ENCODE data around the gene C11orf91.
"Not testable (repeated sequence)": the region's sequence is repeated elsewhere in the genome, so short reads cannot be mapped to it uniquely, and the experiment has no call there.

C11orf91 gene, protein sequence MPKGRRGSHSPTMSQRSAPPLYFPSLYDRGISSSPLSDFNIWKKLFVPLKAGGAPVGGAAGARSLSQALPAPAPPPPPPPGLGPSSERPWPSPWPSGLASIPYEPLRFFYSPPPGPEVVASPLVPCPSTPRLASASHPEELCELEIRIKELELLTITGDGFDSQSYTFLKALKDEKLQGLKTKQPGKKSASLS

DNA sequence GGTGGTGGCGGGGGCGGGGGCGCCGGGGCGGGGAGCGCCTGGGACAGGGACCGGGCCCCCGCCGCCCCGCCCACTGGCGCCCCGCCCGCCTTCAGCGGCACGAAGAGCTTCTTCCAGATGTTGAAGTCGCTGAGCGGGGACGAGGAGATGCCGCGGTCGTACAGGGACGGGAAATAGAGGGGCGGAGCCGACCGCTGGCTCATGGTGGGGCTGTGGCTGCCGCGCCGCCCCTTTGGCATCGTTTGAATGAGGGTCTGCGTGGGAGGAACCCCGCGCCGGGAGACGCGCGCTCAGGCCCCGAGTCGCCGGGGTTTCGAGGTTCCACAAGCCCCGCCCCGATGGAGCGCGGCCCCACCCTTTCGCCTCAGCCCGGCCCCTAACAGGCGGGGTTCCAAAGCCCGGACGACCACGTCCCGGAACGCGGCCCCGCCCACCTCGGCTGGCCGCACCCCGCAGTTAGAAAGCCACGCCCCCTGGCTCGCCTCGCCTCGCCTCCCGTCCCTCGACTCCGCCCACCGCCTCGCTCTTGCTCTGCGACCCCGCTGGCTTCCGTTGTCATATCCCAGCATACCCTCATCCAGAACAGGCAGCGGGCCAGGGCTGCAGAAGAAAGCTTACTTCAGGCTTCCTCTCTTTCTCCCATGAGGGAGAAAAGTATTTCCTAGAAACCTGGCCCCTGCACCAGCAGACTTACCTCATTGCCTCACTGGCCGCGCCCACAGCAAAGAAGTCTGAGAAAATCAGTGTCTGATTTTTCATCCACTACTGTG is at the start of gene C11orf91:
Gene C11orf91, minus strand, starts transcription at position 325 of the 770 bp plus-strand sequence. Its CDS starts 86 bp downstream, at position 239.
- peak; percentile 85 for DNase-seq

DNA sequence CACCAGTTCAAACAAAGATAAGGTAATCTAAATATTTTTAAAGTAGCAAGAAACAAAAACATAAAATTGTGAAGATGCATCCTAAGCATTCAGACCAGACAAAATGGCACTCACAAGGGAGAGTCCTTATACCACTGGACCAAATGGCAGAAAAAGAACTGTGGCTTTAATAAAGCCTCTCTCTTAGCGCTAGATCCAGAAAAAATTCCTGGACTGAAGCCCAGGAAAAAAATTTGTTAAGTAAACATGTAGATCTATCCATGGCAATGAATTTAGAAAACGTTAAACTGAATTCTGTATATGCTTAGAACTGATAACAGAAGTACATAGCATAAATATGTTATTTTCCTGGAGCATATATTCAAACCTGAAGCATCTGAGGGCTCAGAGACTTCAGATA is 47.4 kb upstream of the C11orf91 start:
- no peak for DNase-seq

DNA sequence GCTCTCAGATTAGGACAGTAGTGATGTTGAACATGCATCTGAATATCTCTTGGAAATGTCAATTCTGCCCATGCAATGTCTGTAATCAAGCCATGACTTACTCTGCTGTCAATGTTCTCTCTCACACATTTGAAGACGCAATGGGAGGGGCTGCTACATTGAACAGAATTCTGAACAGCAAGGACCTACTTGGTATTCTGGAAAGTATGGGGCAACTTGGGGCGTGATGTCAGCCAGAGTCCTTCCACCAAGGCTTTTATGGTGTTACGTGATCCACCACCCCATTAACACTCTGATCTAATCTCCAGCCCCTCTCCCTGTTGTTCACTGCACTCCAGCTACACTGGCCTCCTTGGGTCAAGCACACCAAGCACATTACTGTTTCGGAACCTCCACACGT is 42.7 kb upstream of the C11orf91 start:
- no peak for DNase-seq

DNA sequence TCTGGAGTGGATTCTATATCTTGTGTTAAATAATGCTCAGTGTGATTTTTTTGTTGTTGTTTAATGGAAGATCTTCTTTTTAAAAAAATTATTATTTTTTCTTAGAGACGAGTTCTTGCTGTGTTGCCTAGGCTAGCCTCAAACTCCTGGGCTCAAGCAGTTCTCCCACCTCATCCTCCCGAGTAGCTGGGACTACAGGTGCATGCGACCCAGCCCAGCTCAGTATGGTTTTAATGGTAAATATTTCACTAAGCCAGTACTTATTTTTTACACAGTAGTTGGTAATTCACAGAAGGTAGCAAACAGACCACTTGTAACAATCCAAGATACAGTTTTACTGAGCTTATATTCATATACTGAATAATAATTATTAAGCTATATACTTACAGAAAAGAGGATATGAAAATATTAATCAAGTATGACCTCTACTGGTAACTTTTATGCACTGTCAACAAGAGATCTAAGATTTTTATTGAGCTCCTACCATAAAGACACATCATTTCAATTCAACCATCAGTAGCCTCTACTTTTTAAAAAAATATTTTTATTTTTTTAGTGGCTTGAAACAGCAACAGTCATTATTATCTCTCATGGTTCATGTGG is 41.7 kb upstream of the C11orf91 start:
- no peak for DNase-seq

DNA sequence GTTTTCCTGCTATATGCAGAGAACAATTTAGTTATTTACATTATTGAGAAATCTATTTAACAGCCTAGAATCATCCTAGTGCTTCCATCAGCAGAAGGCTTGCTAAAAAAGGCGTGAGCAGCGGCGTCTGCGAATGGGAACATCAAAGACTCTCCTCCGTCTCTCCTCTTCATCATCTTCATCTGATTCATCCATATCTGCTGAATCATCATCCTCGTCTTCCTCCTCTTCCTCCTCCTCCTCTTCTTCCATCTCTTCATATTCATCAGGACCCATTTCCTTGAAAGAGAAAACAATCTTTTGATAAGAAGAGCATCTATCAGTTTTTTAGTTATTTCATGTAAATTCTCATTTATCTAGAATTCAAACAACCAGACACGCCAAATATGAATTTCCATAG is 41.2 kb upstream of the C11orf91 start:
- DNase-seq: no peak

DNA sequence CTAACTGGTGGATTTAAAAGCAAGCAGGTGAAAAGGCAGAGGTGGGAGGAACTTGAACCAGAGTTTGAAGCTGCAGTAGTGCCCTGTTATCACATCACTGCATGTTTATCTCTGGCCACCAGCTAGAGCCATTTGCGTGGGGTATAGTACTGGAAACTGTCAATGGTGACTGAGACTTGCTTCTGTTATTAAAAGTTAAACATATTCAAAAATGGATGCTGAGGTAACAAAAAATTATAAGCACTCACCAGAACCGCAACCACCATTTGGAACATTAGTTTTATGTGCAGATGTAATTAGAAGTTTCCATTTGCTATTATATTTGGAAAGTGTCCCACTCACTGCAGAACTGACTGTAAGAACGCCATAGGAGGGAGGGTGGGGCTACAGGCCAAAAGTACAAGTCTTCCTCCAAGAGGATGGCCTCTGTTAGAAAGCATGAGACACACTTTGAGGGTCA is 36.8 kb upstream of the C11orf91 start:
- no peak for DNase-seq

DNA sequence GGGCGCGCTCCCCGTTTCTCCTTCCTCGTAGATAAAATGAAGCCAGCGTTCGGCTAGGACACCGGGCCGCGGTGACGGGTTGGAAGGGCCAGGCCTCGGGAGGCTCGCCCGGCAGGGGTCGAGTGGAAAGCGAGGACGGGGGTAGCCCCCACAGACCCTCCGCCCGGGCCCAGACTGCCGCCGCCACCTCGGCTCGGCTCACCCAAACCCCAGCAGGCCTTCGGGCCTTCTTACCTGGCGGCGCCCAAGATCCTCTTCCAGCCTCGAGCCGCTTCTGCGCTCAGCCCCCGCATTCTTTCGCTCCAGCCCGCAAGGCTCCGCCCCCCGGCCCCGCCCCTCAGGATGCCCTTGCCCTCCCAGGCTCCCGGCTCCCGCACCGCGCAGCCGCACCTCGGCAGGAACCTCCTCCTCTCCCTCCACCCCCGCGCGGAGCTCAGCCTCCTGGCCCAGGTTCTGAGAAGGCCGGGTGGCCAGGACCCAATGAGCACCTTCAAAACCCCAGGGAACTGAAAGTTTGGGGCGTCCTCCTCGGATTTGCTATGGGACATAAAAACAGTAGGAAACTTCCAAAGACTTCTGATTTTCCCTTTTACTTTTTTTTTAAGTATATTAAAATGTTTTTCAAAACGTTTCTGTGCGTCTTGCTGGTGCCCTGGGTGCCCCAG is 35.7 kb upstream of the C11orf91 start, which contains the start of gene CD59:
Gene CD59, minus strand, starts transcription at position 276 of the 665 bp plus-strand sequence. CDS start 13,978 bp downstream, outside the sequence.
- DNase-seq: peak; percentile 93

DNA sequence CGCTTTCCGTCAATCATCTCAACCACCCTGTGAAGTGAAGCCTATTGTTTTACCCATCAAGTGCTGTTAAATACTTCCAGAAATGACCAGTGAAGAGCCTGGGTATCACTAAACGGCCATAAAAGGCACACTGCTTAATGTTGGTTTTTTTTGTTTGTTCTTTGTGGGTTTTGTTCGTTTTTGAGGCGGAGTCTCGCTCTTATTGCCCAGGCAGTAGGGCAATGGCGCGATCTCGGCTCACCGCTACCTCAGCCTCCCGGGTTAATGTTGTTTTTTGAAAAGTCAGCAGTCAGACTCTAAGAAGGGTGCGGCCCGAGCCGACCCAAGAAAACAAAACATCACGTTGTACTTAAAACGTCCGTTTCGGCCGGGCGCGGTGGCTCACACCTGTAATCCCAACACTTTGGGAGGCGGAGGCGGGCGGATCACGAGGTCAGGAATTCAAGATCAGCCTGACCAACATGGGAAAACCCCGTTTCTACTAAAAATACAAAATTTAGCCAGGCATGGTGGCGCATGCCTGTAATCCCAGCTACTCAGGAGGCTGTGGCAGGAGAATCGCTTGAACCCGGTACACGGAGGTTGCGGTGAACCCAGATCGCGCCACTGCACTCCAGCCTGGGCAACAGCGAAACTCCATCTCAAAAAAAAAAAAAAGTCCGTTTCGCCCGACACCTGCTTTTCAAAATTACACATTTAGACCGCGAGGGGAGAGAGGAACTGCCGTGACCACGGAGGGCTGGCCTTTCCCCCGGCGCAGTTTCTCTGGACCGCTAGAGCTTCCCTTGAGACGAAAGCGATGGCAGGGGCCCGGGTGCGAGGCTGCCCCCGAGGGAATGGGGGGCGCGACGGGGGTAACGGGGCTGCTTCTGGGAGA is 34.9 kb upstream of the C11orf91 start:
- DNase-seq: no peak

DNA sequence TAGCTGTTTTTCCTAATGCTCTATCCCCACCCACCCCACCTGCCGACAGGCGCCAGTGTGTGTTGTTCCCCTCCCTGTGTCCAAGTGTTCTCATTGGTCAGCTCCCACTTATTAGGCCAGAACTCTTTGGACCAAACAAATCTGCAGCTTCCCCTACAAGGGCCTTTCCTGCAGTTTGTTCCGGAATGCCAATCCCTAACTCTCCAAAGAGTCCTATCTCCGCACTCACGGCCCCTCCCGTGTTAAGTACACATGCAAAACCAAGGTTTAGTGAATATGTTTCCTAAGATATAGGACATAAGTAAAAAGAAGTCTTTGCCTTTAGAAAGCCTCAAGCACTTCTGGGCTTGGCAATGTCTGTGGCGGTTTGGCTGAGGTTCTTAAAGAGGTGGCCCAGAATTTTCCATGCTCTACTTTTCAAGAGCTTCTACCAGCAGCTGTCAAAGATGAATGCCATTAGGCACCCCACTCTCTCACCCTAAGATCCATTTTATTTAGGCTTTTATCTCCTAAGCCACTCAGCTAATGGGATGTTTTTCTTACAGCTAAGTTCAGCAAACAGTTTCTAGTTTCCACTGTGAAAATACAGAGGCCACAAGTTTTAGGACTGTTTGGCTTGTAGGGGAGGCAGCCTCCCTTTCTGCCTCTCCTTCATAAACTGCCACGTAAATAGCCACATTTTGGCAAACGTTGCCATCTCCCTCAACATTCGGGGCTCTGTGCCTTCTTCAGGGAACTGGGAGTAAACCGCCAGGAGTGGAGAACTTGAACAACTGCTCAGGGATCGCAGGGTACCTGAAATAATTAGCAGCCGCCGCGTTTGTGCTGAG is 34.0 kb upstream of the C11orf91 start:
- no peak for DNase-seq

DNA sequence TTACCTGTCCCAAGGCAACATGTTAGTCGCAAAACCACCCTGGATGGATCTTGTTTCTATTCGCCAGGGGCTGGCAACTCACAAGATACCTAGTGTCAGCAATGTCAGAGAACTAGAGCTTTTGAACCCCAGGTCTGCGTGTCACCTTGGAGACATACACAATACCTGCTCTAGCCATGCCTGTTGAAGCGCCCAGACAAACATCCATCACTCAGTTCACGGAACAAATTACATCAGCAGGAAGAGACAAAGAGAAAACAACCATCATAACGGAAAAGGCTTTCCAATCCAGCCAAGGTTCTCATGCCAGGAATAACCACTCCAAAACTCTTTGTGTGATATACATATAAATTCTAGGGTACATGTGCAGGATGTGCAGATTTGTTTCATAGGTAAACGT is 33.4 kb upstream of the C11orf91 start:
- no peak for DNase-seq

DNA sequence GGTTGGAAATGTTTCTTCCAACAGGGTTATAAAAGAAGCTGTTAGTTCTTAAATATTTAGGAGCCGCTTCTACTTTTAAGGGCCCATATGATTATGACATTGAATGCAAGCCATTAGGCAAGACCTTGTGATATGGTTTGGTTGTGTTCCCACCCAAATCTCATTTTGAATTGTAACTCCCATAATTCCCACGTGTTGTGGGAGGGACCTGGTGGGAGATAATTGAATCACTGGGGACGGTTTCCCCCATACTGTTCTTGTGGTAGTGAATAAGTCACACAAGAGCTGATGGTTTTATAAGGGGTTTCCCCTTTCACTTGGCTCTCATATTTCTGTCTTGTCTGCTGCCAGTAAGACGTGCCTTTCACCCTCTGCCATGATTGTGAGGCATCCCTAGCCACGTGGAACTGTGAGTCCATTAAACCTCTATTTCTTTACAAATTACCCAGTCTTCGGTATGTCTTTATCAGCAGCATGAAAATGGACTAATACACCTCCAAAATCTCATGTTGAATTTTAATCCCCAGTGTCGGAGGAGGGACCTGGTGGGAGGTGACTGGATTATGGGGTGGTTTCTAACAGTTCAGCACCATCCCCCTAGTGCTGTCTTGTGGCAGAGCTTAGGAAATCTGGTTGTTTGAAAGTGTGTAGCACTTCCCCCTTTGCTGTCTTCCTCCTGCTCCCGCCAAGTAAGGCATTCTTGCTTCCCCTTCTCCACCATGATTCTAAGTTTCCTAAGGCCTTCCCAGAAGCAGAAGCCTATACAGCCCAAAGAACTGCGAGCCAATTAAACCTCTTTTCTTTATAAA is 31.3 kb upstream of the C11orf91 start:
- no peak for DNase-seq

DNA sequence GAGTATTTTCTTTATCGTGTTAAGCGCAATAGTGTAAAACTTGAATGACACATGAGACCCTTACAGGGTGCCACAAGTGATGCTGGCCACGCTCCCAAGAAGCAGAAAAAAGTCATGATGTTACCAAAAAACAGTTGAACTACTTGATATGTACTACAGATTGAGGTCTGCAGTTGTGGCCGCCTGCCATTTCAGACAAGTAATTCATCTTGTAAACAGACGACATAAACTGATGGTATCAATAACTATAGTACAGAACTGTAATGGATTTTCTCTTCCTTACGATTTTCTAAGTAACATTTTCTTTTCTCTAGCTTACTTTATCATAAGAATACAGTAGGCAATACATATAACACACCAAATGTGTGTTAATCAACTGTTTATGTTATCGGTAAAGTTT is 30.1 kb upstream of the C11orf91 start:
- DNase-seq: no peak

DNA sequence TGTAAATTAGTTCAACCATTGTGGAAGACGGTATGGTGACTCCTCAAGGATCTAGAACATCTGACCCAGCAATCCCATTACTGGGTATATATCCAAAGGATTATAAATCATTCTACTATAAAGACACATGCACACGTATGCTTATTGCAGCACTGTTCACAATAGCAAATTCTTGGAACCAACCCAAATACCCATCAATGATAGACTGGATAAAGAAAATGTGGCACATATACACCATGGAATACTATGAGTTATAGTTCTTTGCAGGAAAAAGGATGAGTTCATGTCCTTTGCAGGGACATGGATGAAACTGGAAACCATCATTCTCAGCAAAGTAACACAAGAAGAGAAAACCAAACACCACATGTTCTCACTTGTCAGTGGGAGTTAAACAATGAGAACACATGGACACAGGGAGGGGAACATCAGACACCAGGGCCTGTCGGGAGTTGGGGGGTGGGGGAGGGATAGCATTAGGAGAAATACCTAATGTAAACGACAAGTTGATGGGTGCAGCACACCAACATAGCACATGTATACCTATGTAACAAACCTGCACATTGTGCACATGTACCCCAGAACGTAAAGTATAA is 28.5 kb upstream of the C11orf91 start:
- DNase-seq: not testable (repeated sequence)

DNA sequence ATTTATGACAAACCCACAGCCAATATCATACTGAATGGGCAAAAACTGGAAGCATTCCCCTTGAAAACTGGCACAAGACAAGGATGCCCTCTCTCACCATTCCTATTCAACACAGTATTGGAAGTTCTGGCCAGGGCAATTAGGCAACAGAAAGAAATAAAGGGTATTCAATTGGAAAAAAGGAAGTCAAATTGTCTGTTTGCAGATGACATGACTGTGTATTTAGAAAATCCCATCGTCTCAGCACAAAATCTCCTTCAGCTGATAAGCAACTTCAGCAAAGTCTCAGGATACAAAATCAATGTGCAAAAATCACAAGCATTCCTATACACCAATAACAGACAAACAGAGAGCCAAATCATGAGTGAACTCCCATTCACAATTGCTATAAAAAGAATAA is 26.9 kb upstream of the C11orf91 start:
- DNase-seq: not testable (repeated sequence)

DNA sequence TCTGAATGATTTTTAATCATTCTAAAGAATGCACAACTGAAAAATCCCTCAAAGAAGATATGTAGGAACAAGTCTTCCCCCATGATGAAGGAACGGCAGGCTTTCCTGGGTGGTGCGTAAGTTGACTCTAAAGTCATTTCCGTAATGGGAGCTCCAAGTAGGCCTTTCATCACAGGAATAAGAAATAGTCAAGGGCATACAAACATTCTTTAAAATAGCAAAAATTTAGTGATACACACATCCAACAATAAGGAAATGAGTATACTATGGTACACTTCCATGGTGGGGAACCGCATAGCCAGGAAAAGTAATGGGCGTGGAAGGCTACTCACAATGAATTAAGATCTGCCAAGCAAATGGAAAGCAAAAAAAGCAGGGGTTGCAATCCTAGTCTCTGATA is 24.9 kb upstream of the C11orf91 start:
- DNase-seq: no peak

DNA sequence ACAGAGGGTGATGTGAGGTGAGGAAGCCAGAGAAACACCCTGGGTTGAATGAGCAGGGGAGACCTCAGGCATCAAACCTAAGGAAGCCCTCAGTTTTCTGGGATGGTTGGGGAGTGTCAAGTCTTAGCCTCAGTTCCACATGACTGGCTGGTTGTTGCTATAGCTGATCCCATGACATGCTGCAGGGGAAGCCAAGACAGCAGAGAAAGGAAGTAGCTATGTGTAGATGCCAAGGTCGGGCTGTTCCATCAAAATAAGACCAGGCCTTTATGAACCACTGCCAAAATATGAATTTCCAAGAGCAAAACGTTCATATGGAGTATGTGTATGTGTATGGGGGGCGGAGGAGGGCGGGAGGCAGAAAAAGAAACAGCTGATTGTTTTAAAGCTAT is 24.0 kb upstream of the C11orf91 start:
- DNase-seq: no peak

DNA sequence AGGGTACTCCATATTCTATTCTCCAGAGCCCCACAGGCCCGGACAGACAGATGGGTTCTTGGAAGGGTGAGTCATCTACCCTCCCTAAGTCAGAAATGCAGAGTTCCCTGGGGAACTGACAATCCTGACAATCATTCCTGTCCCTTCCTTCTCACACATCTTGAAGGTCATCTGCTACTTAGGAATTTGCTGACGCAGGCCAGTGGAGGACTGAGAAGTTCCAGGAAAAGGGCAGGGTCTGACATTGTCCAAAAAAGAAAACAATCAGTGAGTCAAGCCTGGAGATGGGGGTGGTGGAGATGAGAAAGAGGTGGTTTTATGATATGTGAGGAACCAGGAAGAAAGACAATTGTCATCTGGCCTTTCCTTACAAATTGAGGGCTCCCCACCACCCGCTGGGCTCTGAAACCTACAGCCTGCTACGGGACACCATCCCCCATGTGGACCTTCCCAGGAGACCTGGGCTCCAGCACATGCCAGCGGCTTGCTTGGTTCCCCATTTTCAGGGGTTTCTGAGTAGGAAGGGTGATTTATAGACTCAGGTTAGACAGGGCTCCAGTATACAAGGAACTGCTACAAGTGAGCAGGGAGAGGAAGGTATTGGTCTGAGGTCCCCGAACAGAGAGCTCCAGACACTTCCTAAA is 22.7 kb upstream of the C11orf91 start:
- no peak for DNase-seq

DNA sequence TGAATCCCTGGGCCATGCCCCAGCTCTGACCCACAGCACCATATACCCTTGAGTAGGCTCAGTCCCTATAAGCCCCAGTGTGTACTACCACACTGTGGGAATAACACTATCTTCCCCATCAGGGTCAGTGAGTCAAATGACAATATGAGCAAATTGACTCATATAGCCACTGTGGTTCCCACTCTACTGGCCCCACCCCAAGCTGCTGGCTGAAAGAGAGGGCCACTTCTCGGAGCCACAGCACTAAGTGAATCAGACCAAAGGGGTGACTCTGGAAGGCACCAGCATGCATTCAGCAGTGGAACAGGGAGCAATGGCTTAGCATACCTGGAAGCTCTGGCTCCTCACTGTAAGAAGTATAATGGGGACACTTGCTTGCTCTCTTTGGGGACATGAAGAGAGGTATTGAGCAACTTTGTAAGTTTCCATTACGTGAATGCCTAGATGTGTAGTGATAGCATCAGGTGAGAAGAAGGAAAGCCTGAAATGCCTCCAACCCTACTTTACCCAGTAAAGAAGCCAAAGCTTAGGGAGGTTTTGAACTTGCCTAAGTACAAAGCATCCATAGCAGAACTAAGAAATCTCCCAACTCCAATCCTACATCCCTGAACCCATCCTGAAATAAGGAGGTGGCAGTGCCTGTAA is 22.1 kb upstream of the C11orf91 start:
- no peak for DNase-seq

DNA sequence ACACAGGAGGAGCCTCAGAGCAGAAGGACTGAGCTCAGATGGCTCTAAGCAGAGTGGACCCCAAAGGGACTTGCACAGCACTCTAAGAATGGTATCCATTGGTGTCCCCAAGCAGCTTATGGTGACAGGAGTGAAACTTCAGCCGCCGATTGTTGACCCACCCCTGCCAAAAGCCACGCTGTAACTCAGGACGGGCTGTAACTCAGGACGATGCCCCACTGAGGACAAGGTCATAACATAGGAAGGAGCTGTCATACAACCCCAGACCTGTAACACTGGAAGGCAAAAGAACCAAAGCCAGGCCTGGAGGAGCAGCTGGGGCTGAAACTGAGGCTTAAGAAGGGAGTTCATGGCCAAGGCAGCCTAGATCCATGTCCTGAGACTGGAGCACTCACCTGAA is 21.4 kb upstream of the C11orf91 start:
- DNase-seq: no peak

All from NCI-H774 (cell line).